NOMO-1 treated with dmso at 0.1 percent for 144 hours (cell line): Measurements from ENCODE around the gene CD79A.
"Not testable (repeated sequence)": the region's sequence is repeated elsewhere in the genome, so short reads cannot be mapped to it uniquely, and the experiment has no call there.

Experiments
- DNase-seq: peaks from one replicate; lab custom pipeline; 2025; ENCODE audit not compliant: unreplicated experiment; lab: John Stamatoyannopoulos, UW

CD79A gene

DNA sequence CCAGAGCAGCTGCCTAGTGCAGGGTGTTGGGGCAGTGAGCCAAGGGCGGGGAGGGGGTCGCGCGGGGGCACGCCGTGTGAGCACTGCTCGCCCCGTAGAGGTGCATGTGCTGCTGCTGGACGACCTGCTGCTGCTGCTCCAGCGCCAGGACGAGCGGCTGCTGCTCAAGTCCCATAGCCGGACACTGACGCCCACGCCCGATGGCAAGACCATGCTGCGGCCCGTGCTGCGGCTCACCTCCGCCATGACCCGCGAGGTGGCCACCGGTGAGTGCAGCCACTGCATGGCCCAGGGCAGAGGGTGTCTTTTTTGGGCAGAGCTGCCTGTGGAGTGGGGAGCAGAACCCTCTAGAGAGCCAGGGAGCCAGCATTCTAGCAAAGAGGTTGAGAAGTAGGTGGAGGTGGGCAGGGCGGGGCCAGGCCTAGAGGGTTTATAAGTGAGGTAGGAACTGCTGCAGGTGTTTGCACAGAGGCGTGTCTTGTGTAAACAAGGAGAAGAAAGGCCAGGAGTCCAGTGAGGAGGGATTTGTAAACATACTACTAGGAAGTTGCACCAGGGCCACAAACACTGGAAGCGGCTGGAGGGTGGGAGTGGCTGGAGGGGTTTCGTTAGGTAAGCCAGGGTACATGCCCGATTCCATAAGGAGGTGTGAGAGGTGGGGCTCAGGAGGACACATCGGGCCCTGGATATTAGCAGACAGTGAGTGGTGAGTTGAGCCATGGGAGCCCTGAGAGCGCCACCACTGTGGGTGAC lies 27.2 kb downstream of the CD79A start:
- DNase-seq = no peak

DNA sequence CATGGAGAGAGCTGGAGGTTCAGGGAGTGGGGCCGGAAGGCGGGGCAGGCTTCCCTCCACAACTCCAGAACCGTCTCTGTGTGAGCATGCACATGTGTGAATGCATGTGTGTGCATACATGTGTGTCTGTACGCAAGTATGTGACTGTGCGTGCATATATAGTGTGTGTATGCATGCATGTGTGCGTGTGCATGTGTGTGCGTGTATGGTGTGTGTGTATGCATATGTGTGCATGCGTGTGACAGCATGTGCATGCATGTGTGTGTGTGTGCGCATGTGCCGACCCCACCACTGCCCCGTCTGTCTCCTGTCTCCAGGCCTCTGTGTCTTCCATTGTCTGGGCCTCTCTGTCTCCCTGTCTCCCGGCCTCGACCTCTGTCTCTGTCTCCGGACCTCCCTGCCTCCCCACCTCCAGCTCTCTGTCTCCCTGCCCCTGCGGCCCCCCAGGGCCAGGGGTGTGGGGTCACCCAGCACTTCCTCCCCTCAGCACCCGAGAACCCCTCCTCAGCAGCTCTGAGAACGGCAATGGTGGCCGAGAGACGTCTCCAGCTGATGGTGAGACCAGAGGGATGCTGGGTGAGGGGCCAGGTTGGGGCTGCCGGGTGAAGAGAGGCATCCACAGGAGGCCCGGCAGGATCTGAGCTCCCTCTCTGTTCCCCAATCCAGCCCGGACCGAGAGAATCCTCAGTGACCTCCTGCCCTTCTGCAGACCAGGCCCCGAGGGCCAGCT lies 28.4 kb downstream of the CD79A start:
- DNase-seq = no peak

DNA sequence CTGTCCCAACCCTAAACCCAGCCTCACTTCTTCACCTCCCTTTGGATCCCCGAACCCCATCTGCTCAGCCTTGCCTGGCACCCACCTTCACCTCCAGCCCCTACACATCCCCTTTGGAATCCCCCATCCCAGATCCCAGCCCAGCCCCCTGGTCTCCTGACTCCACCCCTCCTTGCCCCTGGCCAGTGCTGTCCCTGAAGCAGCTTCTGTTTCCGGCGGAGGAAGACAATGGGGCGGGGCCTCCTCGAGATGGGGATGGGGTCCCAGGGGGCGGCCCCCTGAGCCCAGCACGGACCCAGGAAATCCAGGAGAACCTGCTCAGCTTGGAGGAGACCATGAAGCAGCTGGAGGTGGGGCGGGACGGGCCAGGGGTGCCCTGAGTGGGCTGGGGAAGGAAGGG lies 29.2 kb downstream of the CD79A start:
- DNase-seq = no peak

DNA sequence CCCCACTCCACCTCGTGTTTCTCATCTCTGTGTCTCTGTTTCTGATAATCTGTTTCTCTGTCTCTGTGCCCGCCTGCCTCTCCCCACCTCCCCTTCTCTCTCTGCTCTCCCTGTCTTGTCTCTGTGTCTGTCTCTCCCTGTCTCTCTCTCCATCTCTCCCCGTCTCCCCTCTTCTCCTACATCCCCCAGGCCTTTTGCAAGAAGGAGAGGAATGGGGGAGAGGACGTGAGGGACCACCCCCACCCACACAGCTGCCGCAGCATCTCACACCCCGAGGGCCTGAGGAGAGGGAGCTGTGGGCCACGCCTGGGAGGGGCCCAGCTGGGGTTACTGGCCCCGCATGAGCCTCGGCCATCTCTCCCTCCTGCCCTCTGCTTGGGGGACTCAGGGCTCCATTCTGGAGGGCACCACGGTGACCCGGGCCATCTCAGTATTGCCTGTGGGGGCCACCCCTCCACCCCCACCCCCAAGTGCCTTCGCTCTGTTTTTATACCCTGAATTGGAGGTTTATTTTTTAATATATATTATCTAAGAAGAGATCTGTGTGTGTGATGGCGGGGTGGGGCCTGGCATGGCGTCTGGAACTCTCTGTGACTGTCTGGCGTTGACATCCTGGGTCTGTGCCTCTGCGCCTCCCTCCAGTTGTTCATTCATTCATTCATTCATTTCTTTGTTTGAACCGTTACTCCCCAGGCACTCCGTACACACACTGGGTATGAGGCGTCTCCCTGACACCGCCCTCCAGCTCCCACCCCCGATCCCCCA lies 30.0 kb downstream of the CD79A start:
- no peak for DNase-seq

DNA sequence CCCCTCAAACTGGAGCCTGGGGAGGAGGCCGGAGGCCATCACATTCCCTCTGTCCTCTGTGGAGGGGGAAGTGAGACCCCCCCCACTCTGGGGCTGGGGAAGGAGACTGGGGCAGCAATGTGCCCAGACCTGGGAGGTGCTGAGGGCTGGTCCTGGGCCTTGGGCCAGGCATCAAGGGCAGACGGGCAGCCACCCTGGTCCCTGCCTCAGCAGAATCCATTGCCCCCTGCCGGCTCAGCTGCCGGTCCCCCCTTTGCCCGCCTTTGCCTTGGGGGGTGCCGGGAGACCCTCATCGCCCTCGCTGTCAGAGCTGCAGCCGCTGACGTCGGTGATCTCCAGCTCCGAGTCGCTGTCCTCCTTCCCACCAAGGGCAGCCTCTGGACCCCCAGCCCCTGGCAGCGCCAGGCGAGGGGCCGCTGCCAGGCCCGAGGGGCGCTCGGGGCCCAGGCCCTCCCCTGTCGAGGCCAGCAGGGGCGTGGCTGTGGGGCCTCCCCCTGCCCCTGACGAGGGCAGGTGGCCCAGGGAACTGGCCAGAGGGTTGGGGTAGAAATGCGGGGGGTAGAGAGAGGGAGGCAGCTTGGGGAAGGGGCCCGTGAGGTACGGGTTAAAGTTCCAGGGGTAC lies 31.0 kb downstream of the CD79A start:
- no peak for DNase-seq

DNA sequence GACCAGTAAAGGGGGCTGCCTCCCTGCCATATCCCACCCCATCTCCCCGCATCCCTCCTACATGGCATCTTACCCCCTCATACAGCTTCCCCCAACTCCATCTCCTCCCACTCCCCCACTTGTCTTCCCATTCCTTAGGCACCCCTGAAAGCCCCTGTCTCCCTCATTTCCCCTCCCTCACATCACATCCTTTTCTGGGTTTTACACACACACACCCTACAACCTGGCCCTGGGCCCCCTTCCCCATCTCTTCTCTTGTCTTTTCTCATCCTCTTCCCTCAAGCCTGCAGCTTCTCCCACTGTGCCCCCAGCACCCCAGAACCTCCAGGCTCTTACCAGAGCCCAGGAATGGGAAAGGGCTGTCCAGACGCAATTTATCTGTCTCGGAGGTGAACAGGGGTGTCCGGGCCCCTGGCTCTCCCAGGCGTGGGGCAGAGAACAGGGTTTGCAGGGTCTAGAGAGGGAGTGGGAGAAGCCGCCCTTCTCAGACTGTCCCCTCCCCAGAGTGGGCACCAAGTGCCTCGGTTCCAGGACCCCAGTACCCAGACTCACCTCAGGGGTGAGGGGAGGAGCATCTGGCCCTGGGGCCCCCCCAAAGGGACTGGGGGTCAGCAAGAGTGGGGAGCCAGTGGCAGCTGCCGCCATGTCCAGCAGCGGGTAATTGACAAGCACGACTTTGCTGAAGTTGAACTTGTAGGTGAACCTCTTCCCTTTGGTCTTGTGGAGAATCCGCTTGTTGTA lies 31.8 kb downstream of the CD79A start:
- no peak for DNase-seq

DNA sequence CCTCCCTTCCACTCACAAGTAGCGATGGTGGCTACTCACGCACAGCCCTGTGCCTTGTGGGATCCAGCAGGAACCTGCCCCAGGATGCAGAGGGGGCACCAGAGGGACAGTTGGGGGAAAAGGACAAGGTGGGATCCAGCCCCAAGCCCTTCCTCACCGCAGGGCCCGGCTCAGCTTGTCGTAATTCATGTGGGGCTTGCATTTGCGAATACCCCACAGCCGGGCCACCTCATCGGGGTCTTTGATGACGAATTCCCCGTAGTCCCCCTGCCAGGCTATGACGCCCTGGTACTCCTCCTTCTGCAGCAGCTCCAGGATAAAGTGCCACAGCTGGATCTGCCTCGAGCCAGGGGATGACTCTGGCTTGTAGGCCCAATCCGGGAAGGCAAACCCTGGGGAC lies 32.6 kb downstream of the CD79A start:
- no peak for DNase-seq

DNA sequence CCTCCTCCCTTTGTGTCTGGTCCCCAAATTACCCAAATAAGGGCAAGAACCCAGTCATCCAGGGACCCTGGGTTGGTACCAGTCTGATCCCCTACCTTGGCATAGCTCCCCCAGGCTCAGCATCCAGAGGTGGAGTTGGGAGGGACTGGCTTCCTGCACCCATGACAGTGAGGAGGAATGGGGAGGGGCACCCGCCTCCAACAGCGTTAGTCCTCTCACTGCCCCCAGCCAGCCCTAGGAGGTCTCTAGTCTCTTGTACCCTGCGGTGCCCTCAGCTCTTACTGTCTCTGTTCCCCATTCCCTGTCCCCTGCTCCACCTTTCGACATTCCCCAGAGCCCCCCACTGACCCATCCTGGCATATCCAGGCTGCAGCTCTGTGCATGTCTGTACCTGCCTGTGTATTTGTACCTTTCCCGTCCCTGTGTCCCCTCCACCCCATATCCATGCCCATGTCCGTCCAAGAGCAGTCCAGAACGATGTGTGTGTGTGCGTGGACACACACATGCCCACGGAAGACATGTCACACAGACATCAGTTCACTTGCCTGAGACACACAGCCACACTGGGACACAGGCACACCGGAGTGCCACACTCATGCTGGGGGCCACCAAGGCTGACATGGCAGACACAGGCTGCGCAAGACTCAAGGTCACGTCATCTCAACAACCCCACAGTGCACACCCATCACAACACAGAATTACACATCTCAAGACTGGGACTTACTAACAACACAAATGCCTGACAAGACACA lies 33.3 kb downstream of the CD79A start:
- no peak for DNase-seq

DNA sequence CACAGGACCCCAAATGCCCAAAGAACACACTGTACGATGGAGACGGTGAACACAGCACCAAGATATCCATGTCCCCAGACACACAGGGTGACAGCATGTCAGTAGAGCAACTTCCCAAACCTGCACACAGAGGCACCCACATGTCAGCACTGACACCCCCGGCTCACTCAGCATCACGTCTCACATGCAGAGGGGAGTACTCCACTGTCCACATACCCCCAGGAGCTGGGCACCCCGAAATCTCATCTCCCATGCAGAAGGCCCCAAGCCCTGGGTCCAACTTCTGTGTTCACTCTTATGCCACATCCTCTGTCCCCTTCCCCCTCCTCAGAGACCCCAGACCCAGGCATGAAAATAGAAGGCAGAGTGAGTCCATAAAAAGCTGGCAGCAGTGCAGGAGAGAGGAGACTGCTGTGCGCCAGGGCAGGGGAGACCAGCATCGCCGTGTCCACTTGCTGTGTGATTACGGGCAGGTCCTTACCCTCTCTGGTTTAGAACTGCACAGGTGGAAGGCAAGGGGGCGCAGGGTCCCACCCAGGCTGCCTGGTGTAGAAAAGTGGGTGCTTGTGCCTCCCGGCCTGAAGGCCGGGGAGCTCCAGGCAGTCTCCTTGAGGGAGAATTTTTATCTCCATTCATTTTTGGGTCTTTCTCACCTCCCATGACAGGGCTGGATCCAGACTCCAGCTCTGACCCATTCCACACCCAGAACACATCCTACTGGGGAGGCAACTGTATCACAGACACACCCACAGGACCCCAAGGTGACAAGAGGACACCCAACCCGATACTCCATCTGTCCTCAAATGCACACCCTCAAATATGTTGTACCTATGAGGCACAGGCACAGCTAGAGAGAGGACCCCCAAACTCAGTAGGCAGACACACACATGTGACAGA lies 34.2 kb downstream of the CD79A start:
- no peak for DNase-seq

DNA sequence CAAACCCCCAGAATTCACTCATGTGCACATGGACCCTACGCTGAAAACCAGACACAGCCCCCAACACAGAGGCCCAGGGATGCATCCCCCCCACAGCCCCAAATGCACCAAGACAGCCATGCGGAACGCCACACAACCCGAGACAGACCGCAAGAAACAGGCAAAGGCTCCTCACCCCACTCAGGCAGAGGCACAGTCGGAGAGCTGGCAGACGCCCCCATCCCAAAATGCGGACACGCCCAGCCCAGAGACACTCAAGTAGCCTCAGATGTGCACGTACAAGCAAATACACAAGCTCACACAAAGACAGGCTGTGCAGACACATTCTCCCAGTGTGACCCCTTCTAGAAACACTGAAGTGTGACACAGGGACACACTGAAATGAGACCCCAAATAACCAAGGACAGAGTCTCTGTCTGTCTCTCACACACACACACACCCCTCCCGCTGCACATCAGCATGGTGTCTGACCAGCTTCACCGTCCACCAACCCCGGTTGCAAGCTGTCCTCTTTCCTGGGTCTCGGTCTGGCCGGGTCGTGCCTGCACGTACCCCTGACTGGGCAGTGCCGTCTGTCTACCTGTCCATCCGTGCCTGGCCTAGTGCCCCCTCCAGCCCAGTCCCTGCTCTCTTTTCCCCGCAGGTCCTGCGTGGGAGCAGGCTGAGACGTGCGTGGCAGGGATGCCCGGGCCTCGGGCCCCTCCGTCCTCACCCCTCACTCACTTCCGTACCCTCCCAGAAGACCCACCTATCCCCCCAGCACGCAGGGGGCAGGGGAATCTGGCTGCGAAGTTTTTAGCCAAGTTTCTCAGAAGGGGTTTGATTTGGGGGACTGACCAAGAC lies 35.0 kb downstream of the CD79A start:
- DNase-seq = no peak

DNA sequence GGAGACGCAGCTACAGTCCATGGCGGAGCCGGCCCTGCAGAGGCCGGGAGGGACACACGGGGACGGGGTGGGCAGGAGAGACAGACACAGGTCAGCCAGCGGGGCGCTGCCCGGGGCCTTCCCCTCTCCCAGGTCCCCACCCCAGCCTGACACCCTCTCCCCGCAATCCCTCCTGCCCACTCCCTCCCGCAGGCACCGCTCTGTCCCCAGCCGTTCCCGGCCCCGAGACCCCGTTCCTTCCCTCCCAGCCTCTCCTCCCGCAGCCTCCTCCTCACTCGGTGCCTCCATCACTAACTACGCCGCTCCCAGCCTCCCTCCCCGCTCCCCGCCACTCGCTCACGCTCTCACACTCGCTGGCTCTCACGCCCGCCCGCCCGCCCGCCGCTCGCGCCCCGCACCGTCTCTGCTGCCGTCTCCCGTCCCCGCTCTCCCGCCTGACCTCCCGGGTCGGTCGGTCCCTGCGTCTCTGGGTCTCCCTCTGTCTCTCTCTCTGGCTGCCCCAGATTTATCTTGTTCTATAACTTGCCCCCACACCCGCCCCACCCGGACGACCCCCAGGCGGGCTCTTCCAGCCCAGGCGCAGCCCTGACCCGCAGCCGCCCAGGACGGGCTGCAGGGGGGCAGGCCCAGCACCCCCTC lies 35.9 kb downstream of the CD79A start:
- DNase-seq = no peak

DNA sequence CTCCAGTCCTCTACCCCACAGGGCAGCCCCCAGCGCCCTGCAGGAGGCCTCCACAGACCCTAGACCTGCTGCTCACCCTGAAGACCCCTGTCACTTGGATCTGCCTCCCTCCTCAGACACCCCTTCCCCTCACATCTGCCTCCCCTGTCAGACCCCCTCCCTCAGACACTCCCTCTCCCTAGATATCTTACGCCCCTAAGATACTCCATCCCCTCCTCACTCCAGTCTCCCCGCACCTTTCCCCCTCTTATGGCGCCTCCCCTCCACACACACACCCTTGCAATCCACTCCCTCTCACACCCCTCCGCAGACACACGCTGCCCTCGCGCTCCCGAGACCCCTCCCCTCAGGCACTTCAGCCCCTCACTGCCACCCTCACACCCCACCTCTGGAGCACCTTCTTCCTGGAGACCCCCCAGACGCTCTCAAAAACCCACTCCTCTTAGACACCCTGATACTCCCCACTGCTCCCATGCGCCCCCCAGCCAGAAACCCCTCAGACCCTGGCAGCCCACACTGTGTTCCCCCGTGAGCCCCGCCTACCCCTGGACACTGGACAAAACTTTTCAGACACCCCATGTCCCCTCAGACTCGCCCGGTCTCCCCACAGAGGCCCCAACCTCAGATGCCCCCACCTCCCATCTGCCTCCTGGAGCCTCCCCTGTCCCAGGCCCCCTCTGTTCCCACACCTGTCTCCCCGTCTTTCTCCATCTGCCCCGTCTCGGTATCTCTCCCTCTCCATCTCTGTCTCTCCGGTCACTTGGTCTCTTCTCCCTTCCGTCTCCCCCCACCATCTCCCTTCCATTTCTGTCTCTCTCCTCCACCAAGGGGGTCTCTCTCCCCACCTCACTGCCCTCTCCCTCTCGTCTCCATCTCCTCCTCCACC lies 36.7 kb downstream of the CD79A start:
- DNase-seq = no peak

DNA sequence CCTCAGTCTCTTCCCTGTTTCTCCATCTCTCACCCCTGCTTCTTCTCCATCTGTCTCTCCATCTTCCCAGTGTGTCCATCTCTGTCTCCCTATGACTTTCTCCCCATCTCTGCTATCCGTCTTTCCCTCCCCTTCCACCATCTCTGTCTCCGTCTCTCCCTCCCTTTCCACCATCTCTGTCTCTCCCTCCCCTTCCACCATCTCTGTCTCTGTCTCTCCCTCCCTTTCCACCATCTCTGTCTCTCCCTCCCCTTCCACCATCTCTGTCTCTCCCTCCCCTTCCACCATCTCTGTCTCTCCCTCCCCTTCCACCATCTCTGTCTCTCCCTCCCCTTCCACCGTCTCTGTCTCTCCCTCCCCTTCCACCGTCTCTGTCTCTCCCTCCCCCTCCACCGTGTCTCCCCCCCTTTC lies 37.4 kb downstream of the CD79A start:
- DNase-seq = not testable (repeated sequence)

DNA sequence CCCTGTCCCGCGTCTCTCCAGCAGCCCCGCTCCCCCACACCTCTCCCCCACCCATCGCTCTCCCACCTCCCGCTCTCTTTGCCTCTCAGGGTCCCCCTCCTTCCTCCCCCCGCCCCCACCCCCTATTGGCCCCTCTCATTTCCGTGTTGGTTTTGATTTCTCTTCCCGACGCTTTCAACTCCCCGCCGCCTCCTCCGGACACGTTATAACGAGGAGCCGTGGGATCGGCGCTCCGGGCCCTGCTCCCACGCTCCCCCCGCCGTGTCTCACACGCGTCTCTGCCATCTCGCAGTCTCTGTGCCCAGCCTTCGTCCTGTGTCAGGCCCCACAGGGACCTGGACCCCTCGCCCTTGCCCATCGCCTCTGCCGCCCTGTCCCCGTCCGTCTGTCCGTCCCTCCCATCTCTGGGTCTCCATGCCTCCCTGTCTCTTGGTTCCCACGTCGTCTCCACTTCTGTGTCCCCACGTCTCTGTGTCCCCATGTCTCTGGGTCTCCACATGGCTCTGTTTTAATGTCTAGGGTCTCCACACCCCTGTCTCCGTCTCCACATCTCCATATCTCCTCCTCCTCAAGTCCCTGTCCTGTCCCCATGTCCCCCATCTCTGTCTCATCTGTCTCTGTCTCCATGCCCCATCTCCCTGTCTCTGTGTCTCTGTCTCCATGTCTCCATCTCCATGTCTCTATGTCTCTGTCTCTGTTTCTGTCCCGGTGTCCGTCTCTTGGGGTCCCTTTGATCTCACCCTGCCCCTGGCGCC lies 38.1 kb downstream of the CD79A start:
- DNase-seq = no peak

DNA sequence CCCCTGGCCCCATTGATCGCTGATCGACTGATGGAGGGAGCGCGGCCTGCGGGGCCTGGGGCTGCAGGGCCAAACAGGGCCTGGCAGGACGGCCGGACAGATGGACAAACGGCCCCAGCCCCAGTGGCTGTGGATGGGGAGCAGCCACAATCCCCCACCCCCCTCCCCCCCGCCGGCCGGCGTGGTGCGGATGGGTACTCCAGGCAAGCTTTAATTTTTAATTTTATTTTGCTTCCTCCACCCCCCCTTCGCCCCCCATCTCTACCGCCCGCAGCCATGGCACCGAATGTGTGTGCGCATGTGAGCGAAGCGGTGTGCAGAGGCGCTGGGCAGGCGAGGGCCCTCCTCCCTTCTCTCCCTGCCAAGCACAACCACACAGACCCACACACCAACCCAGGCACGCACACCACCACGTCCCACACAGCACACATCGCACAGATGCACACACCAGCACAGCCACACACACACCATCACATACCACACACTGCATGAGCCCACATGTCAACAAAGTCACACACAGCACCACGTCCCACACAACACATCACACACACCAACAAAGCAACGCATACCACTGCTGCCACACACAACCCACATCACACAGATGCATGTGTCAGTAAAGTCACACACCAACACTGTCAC lies 38.8 kb downstream of the CD79A start:
- DNase-seq = no peak

DNA sequence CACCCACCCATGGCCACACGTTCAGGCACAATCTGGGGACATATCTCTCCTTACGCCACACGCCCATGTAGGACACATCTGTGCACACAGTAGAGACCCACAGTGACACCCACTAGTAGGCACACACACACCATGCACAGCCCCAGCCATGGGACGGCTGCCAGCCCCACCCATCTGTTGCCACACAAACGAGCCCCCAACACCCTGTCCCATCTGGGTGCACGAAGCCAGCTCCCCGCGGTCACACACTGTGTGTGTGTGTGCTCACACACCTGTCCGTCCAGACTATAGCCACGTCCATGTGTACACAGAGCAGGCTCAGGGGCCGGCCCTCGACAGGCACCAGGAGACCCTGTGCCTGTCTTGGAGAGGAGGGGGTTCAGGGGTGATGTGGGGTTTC lies 40.6 kb downstream of the CD79A start:
- no peak for DNase-seq
